GM23338 (cell line): ENCODE data around the gene CBLL2. TPM values are rescaled to one million over a fixed set of nuclear protein-coding genes. Genes with fewer than 3 reads are reported as not detected.

ENCODE experiments used
- ATAC-seq: fragments of 200-7000 bp; cut with Tn5 transposase; 3 replicates; pipeline ENCODE4 v1.9.1; 2020
- DNase-seq: peaks from one replicate; pipeline ENCODE4 v3.0.0-alpha.2; 2015; ENCODE audit warnings: low spot score
- H2AFZ ChIP-seq: fragments of 200-600 bp; sonication (generic); 2 replicates; pipeline ENCODE4 v1.8.0; 2016; ENCODE audit warnings: antibody characterized with exemption, mild to moderate bottlenecking, moderate library complexity
- H3F3A ChIP-seq: fragments of 200-600 bp; sonication (generic); replicated peaks from 2 replicates; pipeline ENCODE4 v1.8.0; 2017; ENCODE audit warnings: antibody characterized with exemption, mixed run types, low read depth
- H3K27ac ChIP-seq: fragments of 200-600 bp; sonication (generic); 2 replicates; pipeline ENCODE4 v1.6.1; 2016; ENCODE audit warnings: low read depth
- H3K27me3 ChIP-seq: fragments of 200-600 bp; sonication (generic); 2 replicates; pipeline ENCODE4 v1.8.0; 2016; ENCODE audit warnings: mild to moderate bottlenecking, mixed run types, moderate library complexity; ENCODE audit not compliant: insufficient read depth
- H3K36me3 ChIP-seq: fragments of 200-600 bp; sonication (generic); 2 replicates; pipeline ENCODE4 v1.8.0; 2016; ENCODE audit warnings: mild to moderate bottlenecking; ENCODE audit not compliant: insufficient read depth
- H3K4me1 ChIP-seq: fragments of 200-600 bp; sonication (generic); 2 replicates; pipeline ENCODE4 v1.8.0; 2016; ENCODE audit warnings: mild to moderate bottlenecking, moderate library complexity; ENCODE audit not compliant: insufficient read depth
- H3K4me2 ChIP-seq: fragments of 200-600 bp; sonication (generic); 2 replicates; pipeline ENCODE4 v1.7.1; 2017; ENCODE audit warnings: mixed run types
- H3K4me3 ChIP-seq: fragments of 200-600 bp; sonication (generic); 2 replicates; pipeline ENCODE4 v1.6.1; 2016; ENCODE audit warnings: mixed run types
- H3K79me2 ChIP-seq: fragments of 200-600 bp; sonication (generic); replicated peaks from 2 replicates; pipeline ENCODE4 v1.8.0; 2017; ENCODE audit warnings: mild to moderate bottlenecking; ENCODE audit not compliant: insufficient read depth
- H3K9me2 ChIP-seq: fragments of 200-600 bp; sonication (generic); 2 replicates; pipeline ENCODE4 v1.8.0; 2017; ENCODE audit not compliant: insufficient read depth
- H4K20me1 ChIP-seq: fragments of 200-600 bp; sonication (generic); replicated peaks from 2 replicates; pipeline ENCODE4 v1.8.0; 2017; ENCODE audit warnings: mild to moderate bottlenecking; ENCODE audit not compliant: insufficient read depth
- H3K27ac Mint-ChIP-seq: 2 replicates; pipeline ENCODE4 v1.8.0; 2020; ENCODE audit warnings: inconsistent platforms, mild to moderate bottlenecking, moderate library complexity, mixed read lengths
- H3K27me3 Mint-ChIP-seq: 3 replicates; pipeline ENCODE4 v1.8.0; 2022; ENCODE audit warnings: low read depth, mild to moderate bottlenecking, moderate library complexity, mixed read lengths, inconsistent platforms; ENCODE audit not compliant: insufficient read depth, poor library complexity
- H3K36me3 Mint-ChIP-seq: 3 replicates; pipeline ENCODE4 v1.8.0; 2021; ENCODE audit warnings: low read depth, mild to moderate bottlenecking, inconsistent platforms, moderate library complexity, mixed read lengths
- H3K4me1 Mint-ChIP-seq: 3 replicates; pipeline ENCODE4 v1.8.0; 2020; ENCODE audit warnings: mild to moderate bottlenecking, inconsistent platforms, mixed read lengths
- H3K4me3 Mint-ChIP-seq: 3 replicates; pipeline ENCODE4 v1.8.0; 2021; ENCODE audit warnings: moderate library complexity, mild to moderate bottlenecking, inconsistent platforms, mixed read lengths
- H3K9me3 Mint-ChIP-seq: 3 replicates; pipeline ENCODE4 v1.8.0; 2020; ENCODE audit warnings: moderate library complexity, mild to moderate bottlenecking, inconsistent platforms, mixed read lengths
- CREB1 ChIP-seq: fragments of 250-450 bp; sonication (Bioruptor Pico); IDR thresholded peaks from 2 replicates; pipeline ENCODE4 v1.5.0; 2020; ENCODE audit warnings: low read depth, mild to moderate bottlenecking, moderate library complexity
- EZH2 ChIP-seq: fragments of 200-600 bp; sonication (generic); IDR thresholded peaks from one replicate; pipeline ENCODE4 v1.8.0; 2017; ENCODE audit warnings: antibody characterized with exemption, mild to moderate bottlenecking, low read depth; ENCODE audit not compliant: unreplicated experiment
- EZH2phosphoT487 ChIP-seq: fragments of 200-600 bp; sonication (generic); IDR thresholded peaks from one replicate; pipeline ENCODE4 v1.8.1; 2018; ENCODE audit warnings: antibody characterized with exemption; ENCODE audit not compliant: unreplicated experiment
- POLR2AphosphoS5 ChIP-seq: IDR thresholded peaks from 2 replicates; pipeline ENCODE4 v1.6.1; 2016; ENCODE audit warnings: antibody characterized with exemption, low read depth
- STAT1 ChIP-seq: IDR thresholded peaks from one replicate; pipeline ENCODE4 v1.6.1; 2016; ENCODE audit warnings: antibody characterized with exemption; ENCODE audit not compliant: unreplicated experiment
- polyA plus RNA-seq: library from polyadenylated mRNA; unstranded; fragments of >200 nt; fragmentation: Nextera tagmentation; extraction: Ambion mirVana; gene quantifications from 2 replicates; pipeline ENCODE4 v1.2.1, GENCODE V29; 2016
- total RNA-seq: library from RNA; depleted of rRNA; stranded (reverse); fragments of >200 nt; shearing (Covaris generic); gene quantifications from 2 replicates; pipeline ENCODE4 v1.2.3, GENCODE V29; 2014
- TF ChIP-seq, protein P1 (sequence below): IDR thresholded peaks from 2 replicates; pipeline ENCODE4 v1.6.1; 2016; ENCODE audit warnings: antibody characterized with exemption
- TF ChIP-seq, protein P2 (sequence below): fragments of 250-450 bp; sonication (Bioruptor Pico); IDR thresholded peaks from 2 replicates; pipeline ENCODE4 v1.5.0; 2020; ENCODE audit warnings: mild to moderate bottlenecking, moderate library complexity
- TF ChIP-seq, protein P3 (sequence below), 2 experiments: fragments of 200-600 bp in 1 of 2; sonication (generic) in 1 of 2; conservative IDR thresholded peaks; 2 replicates each; pipeline versions ENCODE4 v1.5.1 to v1.6.1; 2016 to 2017; ENCODE audit warnings: antibody characterized with exemption in 2 of 2, low read depth in 2 of 2, mild to moderate bottlenecking in 2 of 2, moderate library complexity in 1 of 2

Gene CBLL2
- total and polyA plus RNA-seq, 2 experiments from 2014 or later, result not detected

DNA sequence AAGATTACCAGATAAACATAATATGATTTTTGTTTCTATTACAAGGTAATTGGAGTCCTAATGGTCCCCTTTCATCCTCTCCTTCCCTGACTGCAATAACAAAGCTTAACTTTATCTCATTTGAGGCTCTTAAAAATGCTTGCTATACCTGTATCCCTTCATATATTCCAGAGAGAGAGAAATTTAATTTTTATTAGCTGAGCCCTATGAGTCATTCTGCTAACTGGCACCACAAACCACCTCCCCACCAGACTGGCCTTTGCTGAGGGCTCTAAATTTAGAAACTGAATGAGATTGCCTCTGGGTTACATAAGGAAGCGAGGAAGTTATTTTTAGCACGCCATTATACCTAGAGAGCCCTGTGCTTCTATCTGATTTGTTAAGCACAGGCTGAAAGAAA, 27.4 kb downstream of the CBLL2 start (continued):
- TF ChIP-seq, protein P1, sequence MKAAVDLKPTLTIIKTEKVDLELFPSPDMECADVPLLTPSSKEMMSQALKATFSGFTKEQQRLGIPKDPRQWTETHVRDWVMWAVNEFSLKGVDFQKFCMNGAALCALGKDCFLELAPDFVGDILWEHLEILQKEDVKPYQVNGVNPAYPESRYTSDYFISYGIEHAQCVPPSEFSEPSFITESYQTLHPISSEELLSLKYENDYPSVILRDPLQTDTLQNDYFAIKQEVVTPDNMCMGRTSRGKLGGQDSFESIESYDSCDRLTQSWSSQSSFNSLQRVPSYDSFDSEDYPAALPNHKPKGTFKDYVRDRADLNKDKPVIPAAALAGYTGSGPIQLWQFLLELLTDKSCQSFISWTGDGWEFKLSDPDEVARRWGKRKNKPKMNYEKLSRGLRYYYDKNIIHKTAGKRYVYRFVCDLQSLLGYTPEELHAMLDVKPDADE, result no peak
- TF ChIP-seq POLR2AphosphoS5 (no peak), STAT1 (no peak), EZH2 (no peak)

DNA sequence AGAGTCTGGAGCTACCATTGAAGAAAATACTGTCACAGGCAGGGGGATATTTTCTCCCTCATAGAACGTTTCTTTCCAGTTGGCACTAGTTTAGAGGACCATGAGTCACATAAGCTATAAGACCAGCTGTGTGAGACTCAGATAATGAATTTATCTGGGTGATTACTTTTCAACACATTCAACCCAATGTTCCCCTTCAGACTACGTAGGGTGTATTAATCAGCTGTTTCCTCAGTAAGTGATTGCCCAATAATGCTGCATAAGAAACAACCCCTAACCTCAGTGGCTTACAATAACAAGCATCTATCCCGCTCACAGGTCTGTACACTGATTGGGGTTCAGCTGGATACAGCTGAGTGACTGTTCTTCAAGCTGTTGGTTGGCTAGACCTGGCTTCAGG, 38.1 kb downstream of the CBLL2 start:
- H3K4me1 Mint-ChIP-seq, result peaks cover 14% of the 10 kb centered on the region
- Histone ChIP-seq H3K79me2 (no peaks in the 10 kb centered on the region), H4K20me1 (no peaks in the 10 kb centered on the region), H2AFZ (no peak overlapping the region), H3K36me3 (no peaks in the 10 kb centered on the region), H3K4me3 (no peak overlapping the region), H3K27me3 (no peaks in the 10 kb centered on the region), H3F3A (no peaks in the 10 kb centered on the region), H3K4me1 (peaks cover 19% of the 10 kb centered on the region), H3K27ac (no peak overlapping the region), H3K4me2 (no peak overlapping the region), H3K9me2 (no peaks in the 10 kb centered on the region)
- no peak overlapping the region for H3K27ac Mint-ChIP-seq
- no peak for DNase-seq
- H3K27me3 Mint-ChIP-seq, result no peaks in the 10 kb centered on the region
- H3K9me3 Mint-ChIP-seq, result no peaks in the 10 kb centered on the region
- no peaks in the 10 kb centered on the region for H3K36me3 Mint-ChIP-seq
- no peak for ATAC-seq
- TF ChIP-seq, protein P2, sequence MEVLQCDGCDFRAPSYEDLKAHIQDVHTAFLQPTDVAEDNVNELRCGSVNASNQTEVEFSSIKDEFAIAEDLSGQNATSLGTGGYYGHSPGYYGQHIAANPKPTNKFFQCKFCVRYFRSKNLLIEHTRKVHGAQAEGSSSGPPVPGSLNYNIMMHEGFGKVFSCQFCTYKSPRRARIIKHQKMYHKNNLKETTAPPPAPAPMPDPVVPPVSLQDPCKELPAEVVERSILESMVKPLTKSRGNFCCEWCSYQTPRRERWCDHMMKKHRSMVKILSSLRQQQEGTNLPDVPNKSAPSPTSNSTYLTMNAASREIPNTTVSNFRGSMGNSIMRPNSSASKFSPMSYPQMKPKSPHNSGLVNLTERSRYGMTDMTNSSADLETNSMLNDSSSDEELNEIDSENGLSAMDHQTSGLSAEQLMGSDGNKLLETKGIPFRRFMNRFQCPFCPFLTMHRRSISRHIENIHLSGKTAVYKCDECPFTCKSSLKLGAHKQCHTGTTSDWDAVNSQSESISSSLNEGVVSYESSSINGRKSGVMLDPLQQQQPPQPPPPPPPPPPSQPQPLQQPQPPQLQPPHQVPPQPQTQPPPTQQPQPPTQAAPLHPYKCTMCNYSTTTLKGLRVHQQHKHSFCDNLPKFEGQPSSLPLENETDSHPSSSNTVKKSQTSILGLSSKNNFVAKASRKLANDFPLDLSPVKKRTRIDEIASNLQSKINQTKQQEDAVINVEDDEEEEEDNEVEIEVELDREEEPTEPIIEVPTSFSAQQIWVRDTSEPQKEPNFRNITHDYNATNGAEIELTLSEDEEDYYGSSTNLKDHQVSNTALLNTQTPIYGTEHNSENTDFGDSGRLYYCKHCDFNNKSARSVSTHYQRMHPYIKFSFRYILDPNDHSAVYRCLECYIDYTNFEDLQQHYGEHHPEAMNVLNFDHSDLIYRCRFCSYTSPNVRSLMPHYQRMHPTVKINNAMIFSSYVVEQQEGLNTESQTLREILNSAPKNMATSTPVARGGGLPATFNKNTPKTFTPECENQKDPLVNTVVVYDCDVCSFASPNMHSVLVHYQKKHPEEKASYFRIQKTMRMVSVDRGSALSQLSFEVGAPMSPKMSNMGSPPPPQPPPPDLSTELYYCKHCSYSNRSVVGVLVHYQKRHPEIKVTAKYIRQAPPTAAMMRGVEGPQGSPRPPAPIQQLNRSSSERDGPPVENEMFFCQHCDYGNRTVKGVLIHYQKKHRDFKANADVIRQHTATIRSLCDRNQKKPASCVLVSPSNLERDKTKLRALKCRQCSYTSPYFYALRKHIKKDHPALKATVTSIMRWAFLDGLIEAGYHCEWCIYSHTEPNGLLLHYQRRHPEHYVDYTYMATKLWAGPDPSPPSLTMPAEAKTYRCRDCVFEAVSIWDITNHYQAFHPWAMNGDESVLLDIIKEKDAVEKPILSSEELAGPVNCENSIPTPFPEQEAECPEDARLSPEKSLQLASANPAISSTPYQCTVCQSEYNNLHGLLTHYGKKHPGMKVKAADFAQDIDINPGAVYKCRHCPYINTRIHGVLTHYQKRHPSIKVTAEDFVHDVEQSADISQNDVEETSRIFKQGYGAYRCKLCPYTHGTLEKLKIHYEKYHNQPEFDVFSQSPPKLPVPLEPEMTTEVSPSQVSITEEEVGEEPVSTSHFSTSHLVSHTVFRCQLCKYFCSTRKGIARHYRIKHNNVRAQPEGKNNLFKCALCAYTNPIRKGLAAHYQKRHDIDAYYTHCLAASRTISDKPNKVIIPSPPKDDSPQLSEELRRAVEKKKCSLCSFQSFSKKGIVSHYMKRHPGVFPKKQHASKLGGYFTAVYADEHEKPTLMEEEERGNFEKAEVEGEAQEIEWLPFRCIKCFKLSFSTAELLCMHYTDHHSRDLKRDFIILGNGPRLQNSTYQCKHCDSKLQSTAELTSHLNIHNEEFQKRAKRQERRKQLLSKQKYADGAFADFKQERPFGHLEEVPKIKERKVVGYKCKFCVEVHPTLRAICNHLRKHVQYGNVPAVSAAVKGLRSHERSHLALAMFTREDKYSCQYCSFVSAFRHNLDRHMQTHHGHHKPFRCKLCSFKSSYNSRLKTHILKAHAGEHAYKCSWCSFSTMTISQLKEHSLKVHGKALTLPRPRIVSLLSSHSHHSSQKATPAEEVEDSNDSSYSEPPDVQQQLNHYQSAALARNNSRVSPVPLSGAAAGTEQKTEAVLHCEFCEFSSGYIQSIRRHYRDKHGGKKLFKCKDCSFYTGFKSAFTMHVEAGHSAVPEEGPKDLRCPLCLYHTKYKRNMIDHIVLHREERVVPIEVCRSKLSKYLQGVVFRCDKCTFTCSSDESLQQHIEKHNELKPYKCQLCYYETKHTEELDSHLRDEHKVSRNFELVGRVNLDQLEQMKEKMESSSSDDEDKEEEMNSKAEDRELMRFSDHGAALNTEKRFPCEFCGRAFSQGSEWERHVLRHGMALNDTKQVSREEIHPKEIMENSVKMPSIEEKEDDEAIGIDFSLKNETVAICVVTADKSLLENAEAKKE, result no peak
- TF ChIP-seq, protein P3, sequence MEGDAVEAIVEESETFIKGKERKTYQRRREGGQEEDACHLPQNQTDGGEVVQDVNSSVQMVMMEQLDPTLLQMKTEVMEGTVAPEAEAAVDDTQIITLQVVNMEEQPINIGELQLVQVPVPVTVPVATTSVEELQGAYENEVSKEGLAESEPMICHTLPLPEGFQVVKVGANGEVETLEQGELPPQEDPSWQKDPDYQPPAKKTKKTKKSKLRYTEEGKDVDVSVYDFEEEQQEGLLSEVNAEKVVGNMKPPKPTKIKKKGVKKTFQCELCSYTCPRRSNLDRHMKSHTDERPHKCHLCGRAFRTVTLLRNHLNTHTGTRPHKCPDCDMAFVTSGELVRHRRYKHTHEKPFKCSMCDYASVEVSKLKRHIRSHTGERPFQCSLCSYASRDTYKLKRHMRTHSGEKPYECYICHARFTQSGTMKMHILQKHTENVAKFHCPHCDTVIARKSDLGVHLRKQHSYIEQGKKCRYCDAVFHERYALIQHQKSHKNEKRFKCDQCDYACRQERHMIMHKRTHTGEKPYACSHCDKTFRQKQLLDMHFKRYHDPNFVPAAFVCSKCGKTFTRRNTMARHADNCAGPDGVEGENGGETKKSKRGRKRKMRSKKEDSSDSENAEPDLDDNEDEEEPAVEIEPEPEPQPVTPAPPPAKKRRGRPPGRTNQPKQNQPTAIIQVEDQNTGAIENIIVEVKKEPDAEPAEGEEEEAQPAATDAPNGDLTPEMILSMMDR (conservative IDR thresholded peaks at IDR 0.05; ENCODE audit: low read depth in 2 of 2), result no peak
- no peak for TF ChIP-seq CREB1 (CRISPR knock-in tag)
- no peak for TF ChIP-seq EZH2phosphoT487
- no peak for TF ChIP-seq POLR2AphosphoS5
- no peak overlapping the region for H3K4me3 Mint-ChIP-seq
